ENCODE measurements around the gene PRKACB. TPM values are rescaled to one million over a fixed set of nuclear protein-coding genes. Genes with fewer than 3 reads are reported as not detected.
"Not testable (repeated sequence)": the region's sequence is repeated elsewhere in the genome, so short reads cannot be mapped to it uniquely, and the experiment has no call there.

Gene PRKACB
- total RNA-seq, 2 experiments from 2014 or later, result 49.7 to 52.4 TPM

GRCh38 chr1:84223751-84224432, 79.8 kb downstream of the PRKACB start:
- H3K9me3 ChIP-seq (ENCODE audit: control insufficient read depth in 1 of 2, insufficient read depth in 1 of 2, low read length in 2 of 2), result peaks cover 5 to 17% of the 10 kb centered on the region in 2 experiments
- no peak overlapping the region for H3K4me3 Mint-ChIP-seq
- CTCF ChIA-PET, result no interaction called here
- H3K9me3 Mint-ChIP-seq, result peaks cover 17% of the 10 kb centered on the region
- POLR2A ChIA-PET, result no interaction called here
- DNase-seq (no peak), ATAC-seq (ENCODE audit: poor library complexity) (no peak)
- peak overlapping the region; percentile 7 for H3K27ac Mint-ChIP-seq
- intact Hi-C loops (cut with DNase I, micrococcal nuclease), result no loop called here
- H3K27me3 ChIP-seq (ENCODE audit: control insufficient read depth in 1 of 2, insufficient read depth in 2 of 2, low read length in 2 of 2), result no peaks in the 10 kb centered on the region
- TF ChIP-seq, protein P1, sequence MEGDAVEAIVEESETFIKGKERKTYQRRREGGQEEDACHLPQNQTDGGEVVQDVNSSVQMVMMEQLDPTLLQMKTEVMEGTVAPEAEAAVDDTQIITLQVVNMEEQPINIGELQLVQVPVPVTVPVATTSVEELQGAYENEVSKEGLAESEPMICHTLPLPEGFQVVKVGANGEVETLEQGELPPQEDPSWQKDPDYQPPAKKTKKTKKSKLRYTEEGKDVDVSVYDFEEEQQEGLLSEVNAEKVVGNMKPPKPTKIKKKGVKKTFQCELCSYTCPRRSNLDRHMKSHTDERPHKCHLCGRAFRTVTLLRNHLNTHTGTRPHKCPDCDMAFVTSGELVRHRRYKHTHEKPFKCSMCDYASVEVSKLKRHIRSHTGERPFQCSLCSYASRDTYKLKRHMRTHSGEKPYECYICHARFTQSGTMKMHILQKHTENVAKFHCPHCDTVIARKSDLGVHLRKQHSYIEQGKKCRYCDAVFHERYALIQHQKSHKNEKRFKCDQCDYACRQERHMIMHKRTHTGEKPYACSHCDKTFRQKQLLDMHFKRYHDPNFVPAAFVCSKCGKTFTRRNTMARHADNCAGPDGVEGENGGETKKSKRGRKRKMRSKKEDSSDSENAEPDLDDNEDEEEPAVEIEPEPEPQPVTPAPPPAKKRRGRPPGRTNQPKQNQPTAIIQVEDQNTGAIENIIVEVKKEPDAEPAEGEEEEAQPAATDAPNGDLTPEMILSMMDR (IDR thresholded peaks at IDR 0.05), result no peak
- peaks cover 95% of the 10 kb centered on the region for H3K36me3 Mint-ChIP-seq (ENCODE audit: low read depth)
- no peak overlapping the region for H3K27ac ChIP-seq (ENCODE audit: low read depth in 1 of 2, low read length in 2 of 2)
- peaks cover 60% of the 10 kb centered on the region for H3K36me3 ChIP-seq (ENCODE audit: insufficient read depth, low read length)
- H3K27me3 Mint-ChIP-seq, result no peaks in the 10 kb centered on the region
- H3K4me1 ChIP-seq (ENCODE audit: insufficient read depth, low read length), result peaks cover 13% of the 10 kb centered on the region
- H3K4me1 Mint-ChIP-seq (ENCODE audit: low read depth), result peaks cover 36% of the 10 kb centered on the region
- H3K4me3 ChIP-seq (ENCODE audit: low read length), result no peak overlapping the region

DNA sequence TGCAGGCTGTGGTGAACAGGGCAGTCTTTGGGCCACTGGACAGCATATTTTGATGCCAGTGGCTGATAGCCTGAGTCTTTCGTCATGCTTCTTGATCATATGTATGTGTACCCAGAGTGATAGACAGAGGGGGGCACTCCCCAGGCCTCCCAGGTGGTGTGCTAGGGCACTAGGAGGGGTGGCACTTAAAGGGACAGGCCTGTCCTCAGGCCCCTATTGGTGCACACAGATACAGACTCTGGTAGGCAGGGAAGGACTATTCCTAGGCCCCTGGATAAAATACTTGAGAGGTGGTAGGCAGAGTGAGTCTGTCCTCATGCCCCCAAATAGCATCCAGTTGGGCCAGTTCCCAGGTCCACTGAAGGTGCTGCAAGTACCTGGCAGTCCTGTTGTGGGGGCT, 80.8 kb downstream of the PRKACB start:
- no peak overlapping the region for H3K27ac ChIP-seq (ENCODE audit: low read depth in 1 of 2, low read length in 2 of 2)
- no peaks in the 10 kb centered on the region for H3K27me3 ChIP-seq (ENCODE audit: control insufficient read depth in 1 of 2, insufficient read depth in 2 of 2, low read length in 2 of 2)
- H3K4me1 ChIP-seq (ENCODE audit: insufficient read depth, low read length), result peaks cover 13% of the 10 kb centered on the region
- Mint-ChIP-seq H3K4me1 (ENCODE audit: low read depth) (peaks cover 36% of the 10 kb centered on the region), H3K9me3 (peaks cover 14% of the 10 kb centered on the region), H3K27ac (no peak overlapping the region), H3K36me3 (ENCODE audit: low read depth) (peaks cover 85% of the 10 kb centered on the region), H3K27me3 (no peaks in the 10 kb centered on the region), H3K4me3 (no peak overlapping the region)
- POLR2A ChIA-PET, result no interaction called here
- H3K36me3 ChIP-seq (ENCODE audit: insufficient read depth, low read length), result peaks cover 54% of the 10 kb centered on the region
- peaks cover 5 to 12% of the 10 kb centered on the region in 2 experiments for H3K9me3 ChIP-seq (ENCODE audit: control insufficient read depth in 1 of 2, insufficient read depth in 1 of 2, low read length in 2 of 2)
- TF ChIP-seq, protein P1 (IDR thresholded peaks at IDR 0.05), result no peak
- CTCF ChIA-PET, result no interaction called here
- DNase-seq (no peak), ATAC-seq (ENCODE audit: poor library complexity) (no peak)
- H3K4me3 ChIP-seq (ENCODE audit: low read length), result no peak overlapping the region
- intact Hi-C loops (cut with DNase I, micrococcal nuclease), result no loop called here

GRCh38 chr1:84225646-84226045, 81.6 kb downstream of the PRKACB start:
- peak overlapping the region; percentile 47 for H3K27ac Mint-ChIP-seq
- peaks cover 5 to 12% of the 10 kb centered on the region in 2 experiments for H3K9me3 ChIP-seq (ENCODE audit: control insufficient read depth in 1 of 2, insufficient read depth in 1 of 2, low read length in 2 of 2)
- H3K27ac ChIP-seq (ENCODE audit: low read depth in 1 of 2, low read length in 2 of 2), result no peak overlapping the region
- no peak overlapping the region for H3K4me3 Mint-ChIP-seq
- H3K27me3 ChIP-seq (ENCODE audit: control insufficient read depth in 1 of 2, insufficient read depth in 2 of 2, low read length in 2 of 2), result no peaks in the 10 kb centered on the region
- DNase-seq (no peak), ATAC-seq (ENCODE audit: poor library complexity) (no peak)
- no peaks in the 10 kb centered on the region for H3K27me3 Mint-ChIP-seq
- ChIA-PET POLR2A (no interaction called here), CTCF (no interaction called here)
- peaks cover 10% of the 10 kb centered on the region for H3K9me3 Mint-ChIP-seq
- H3K4me1 ChIP-seq (ENCODE audit: insufficient read depth, low read length), result peaks cover 13% of the 10 kb centered on the region
- H3K36me3 Mint-ChIP-seq (ENCODE audit: low read depth), result peaks cover 82% of the 10 kb centered on the region
- H3K4me1 Mint-ChIP-seq (ENCODE audit: low read depth), result peaks cover 30% of the 10 kb centered on the region
- peaks cover 50% of the 10 kb centered on the region for H3K36me3 ChIP-seq (ENCODE audit: insufficient read depth, low read length)
- TF ChIP-seq, protein P1 (IDR thresholded peaks at IDR 0.05), result no peak
- H3K4me3 ChIP-seq (ENCODE audit: low read length), result no peak overlapping the region
- intact Hi-C loops (cut with DNase I, micrococcal nuclease), result no loop called here

DNA sequence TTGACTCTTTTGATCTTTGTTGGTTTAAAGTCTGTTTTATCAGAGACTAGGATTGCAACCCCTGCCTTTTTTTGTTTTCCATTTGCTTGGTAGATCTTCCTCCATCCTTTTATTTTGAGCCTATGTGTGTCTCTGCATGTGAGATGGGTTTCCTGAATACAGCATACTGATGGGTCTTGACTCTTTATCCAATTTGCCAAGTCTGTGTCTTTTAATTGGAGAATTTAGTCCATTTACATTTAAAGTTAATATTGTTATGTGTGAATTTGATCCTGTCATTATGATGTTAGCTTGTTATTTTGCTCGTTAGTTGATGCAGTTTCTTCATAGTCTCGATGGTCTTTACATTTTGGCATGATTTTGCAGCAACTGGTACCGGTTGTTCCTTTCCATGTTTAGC, 88.6 kb downstream of the PRKACB start:
- CTCF ChIA-PET; H3K4me3 Mint-ChIP-seq; H3K9me3 Mint-ChIP-seq; H3K4me1 ChIP-seq (ENCODE audit: insufficient read depth, low read length); H3K4me3 ChIP-seq (ENCODE audit: low read length); H3K9me3 ChIP-seq (ENCODE audit: control insufficient read depth in 1 of 2, insufficient read depth in 1 of 2, low read length in 2 of 2); H3K27ac ChIP-seq (ENCODE audit: low read depth in 1 of 2, low read length in 2 of 2); ATAC-seq (ENCODE audit: poor library complexity); H3K27me3 ChIP-seq (ENCODE audit: control insufficient read depth in 1 of 2, insufficient read depth in 2 of 2, low read length in 2 of 2); H3K27me3 Mint-ChIP-seq; POLR2A ChIA-PET; H3K4me1 Mint-ChIP-seq (ENCODE audit: low read depth); H3K27ac Mint-ChIP-seq; DNase-seq; intact Hi-C loops (cut with DNase I, micrococcal nuclease): not testable (repeated sequence)
- peaks cover 35% of the 10 kb centered on the region for H3K36me3 ChIP-seq (ENCODE audit: insufficient read depth, low read length)
- H3K36me3 Mint-ChIP-seq (ENCODE audit: low read depth), result peaks cover 59% of the 10 kb centered on the region

Measured in CD4-positive, alpha-beta T cell (primary cell).